ENCODE measurements around the gene MED13.
"Not testable (repeated sequence)": the region's sequence is repeated elsewhere in the genome, so short reads cannot be mapped to it uniquely, and the experiment has no call there.

Gene MED13

GRCh38 chr17:62090021-62090824 is 25.1 kb upstream of the MED13 start:
- DNase-seq (ENCODE audit: low read depth) = no peak

GRCh38 chr17:62089334-62089733 is 24.3 kb upstream of the MED13 start:
- DNase-seq (ENCODE audit: low read depth) = no peak

- DNase-seq (ENCODE audit: low read depth) = no peak
Observed at GRCh38 chr17:62086737-62087136, 21.7 kb upstream of the MED13 start.

- no peak for DNase-seq (ENCODE audit: low read depth)
Observed at GRCh38 chr17:62085511-62086408, 20.7 kb upstream of the MED13 start.

- no peak for DNase-seq (ENCODE audit: low read depth)
Observed at GRCh38 chr17:62084585-62084984, 19.5 kb upstream of the MED13 start.

GRCh38 chr17:62083651-62084050 is 18.6 kb upstream of the MED13 start:
- DNase-seq (ENCODE audit: low read depth) = no peak

- no peak for DNase-seq (ENCODE audit: low read depth)
Observed at GRCh38 chr17:62080647-62081046, 15.6 kb upstream of the MED13 start.

- no peak for DNase-seq (ENCODE audit: low read depth)
Observed at GRCh38 chr17:62078009-62078408, 12.9 kb upstream of the MED13 start.

- no peak for DNase-seq (ENCODE audit: low read depth)
Observed at GRCh38 chr17:62076864-62077788, 12.0 kb upstream of the MED13 start.

GRCh38 chr17:62075308-62075815 is 10.3 kb upstream of the MED13 start:
- DNase-seq (ENCODE audit: low read depth) = no peak

- DNase-seq (ENCODE audit: low read depth) = no peak
Observed at GRCh38 chr17:62073993-62074392, 8.9 kb upstream of the MED13 start.

- not testable (repeated sequence) for DNase-seq (ENCODE audit: low read depth)
Observed at GRCh38 chr17:62072855-62073254, 7.8 kb upstream of the MED13 start.

- no peak for DNase-seq (ENCODE audit: low read depth)
Observed at GRCh38 chr17:62070900-62071299, 5.8 kb upstream of the MED13 start.

- no peak for DNase-seq (ENCODE audit: low read depth)
Observed at GRCh38 chr17:62067165-62068145, 2.4 kb upstream of the MED13 start.

GRCh38 chr17:62065611-62066468 is 762 bp upstream of the MED13 start:
- DNase-seq (ENCODE audit: low read depth) = peak; percentile 98

- DNase-seq (ENCODE audit: low read depth) = no peak
Observed at GRCh38 chr17:62064029-62064790, 868 bp downstream of the MED13 start.

GRCh38 chr17:62062944-62063343 is 2.1 kb downstream of the MED13 start:
- DNase-seq (ENCODE audit: low read depth) = no peak

- DNase-seq (ENCODE audit: low read depth) = no peak
Observed at GRCh38 chr17:62062302-62062701, 2.8 kb downstream of the MED13 start.

GRCh38 chr17:62059414-62059813 is 5.7 kb downstream of the MED13 start:
- DNase-seq (ENCODE audit: low read depth) = no peak

Measured in T follicular helper cell (primary cell).